ENCODE measurements around the gene AUTS2. TPM values are rescaled to one million over a fixed set of nuclear protein-coding genes. Genes with fewer than 3 reads are reported as not detected.

AUTS2 gene
- total and polyA plus RNA-seq, 4 donors = 4.9 to 24.4 (median 7.0) TPM

- H3K36me3 ChIP-seq (ENCODE audit: control insufficient read depth in 4 of 4, insufficient read depth in 3 of 4, low read depth in 1 of 4, low read length in 3 of 4) = no peaks in the 10 kb centered on the region
- H3K27ac ChIP-seq (ENCODE audit: low read depth in 1 of 2, low read length in 2 of 2) = no peak overlapping the region
- no peaks in the 10 kb centered on the region for H3K4me1 ChIP-seq (ENCODE audit: control insufficient read depth in 4 of 4, insufficient read depth in 4 of 4, low read length in 3 of 4)
- WGBS = 76% methylated on average over 1 of the region's 1 CpG
- H3K9ac ChIP-seq (ENCODE audit: low read depth in 1 of 2, low read length in 2 of 2) = no peak overlapping the region
- no peaks in the 10 kb centered on the region for H3K27me3 ChIP-seq (ENCODE audit: control insufficient read depth in 4 of 4, insufficient read depth in 4 of 4, low read length in 3 of 4)
- TF ChIP-seq ZBTB33 (IDR thresholded peaks at IDR 0.05) (no peak), REST (IDR thresholded peaks at IDR 0.05) (no peak), FOXA2 (IDR thresholded peaks at IDR 0.05) (no peak), GABPA (IDR thresholded peaks at IDR 0.05 in 1 of 2, conservative IDR thresholded peaks at IDR 0.05 in 1 of 2) (no peak), MAX (IDR thresholded peaks at IDR 0.05) (no peak), HNF4A (conservative IDR thresholded peaks at IDR 0.05) (no peak), ATF3 (IDR thresholded peaks at IDR 0.05) (no peak), TAF1 (conservative IDR thresholded peaks at IDR 0.05) (no peak), EGR1 (IDR thresholded peaks at IDR 0.05; ENCODE audit: low read depth in 2 of 2) (no peak), RXRA (IDR thresholded peaks at IDR 0.05) (no peak), SP1 (IDR thresholded peaks at IDR 0.05) (no peak)
- DNase-seq (ENCODE audit: low spot score) = no peak
- no peak overlapping the region for H3K4me3 ChIP-seq (ENCODE audit: low read depth in 1 of 3, low read length in 3 of 3)
- no peaks in the 10 kb centered on the region for H3K9me3 ChIP-seq (ENCODE audit: control insufficient read depth in 4 of 4, low read length in 3 of 4)
Observed at GRCh38 chr7:70132852-70133690, 534.8 kb downstream of the AUTS2 start.

GRCh38 chr7:70134029-70134770, 535.9 kb downstream of the AUTS2 start:
- no peaks in the 10 kb centered on the region for H3K36me3 ChIP-seq (ENCODE audit: control insufficient read depth in 4 of 4, insufficient read depth in 3 of 4, low read depth in 1 of 4, low read length in 3 of 4)
- DNase-seq (ENCODE audit: low spot score) = no peak
- TF ChIP-seq TAF1 (conservative IDR thresholded peaks at IDR 0.05) (no peak), FOXA2 (IDR thresholded peaks at IDR 0.05) (no peak), RAD21 (IDR thresholded peaks at IDR 0.05) (no peak), EGR1 (IDR thresholded peaks at IDR 0.05; ENCODE audit: low read depth in 2 of 2) (no peak), GABPA (IDR thresholded peaks at IDR 0.05 in 1 of 2, conservative IDR thresholded peaks at IDR 0.05 in 1 of 2) (no peak), REST (IDR thresholded peaks at IDR 0.05) (no peak), ZBTB33 (IDR thresholded peaks at IDR 0.05) (no peak), ATF3 (IDR thresholded peaks at IDR 0.05) (no peak), JUND (IDR thresholded peaks at IDR 0.05) (no peak), MAX (IDR thresholded peaks at IDR 0.05) (no peak), YY1 (IDR thresholded peaks at IDR 0.05) (no peak)

More at GRCh38 chr7:70134029-70134770, 535.9 kb downstream of the AUTS2 start:
- Histone ChIP-seq H3K9me3 (ENCODE audit: control insufficient read depth in 4 of 4, low read length in 3 of 4) (no peaks in the 10 kb centered on the region), H3K4me1 (ENCODE audit: control insufficient read depth in 4 of 4, insufficient read depth in 4 of 4, low read length in 3 of 4) (no peaks in the 10 kb centered on the region), H3K4me3 (ENCODE audit: low read depth in 1 of 3, low read length in 3 of 3) (no peak overlapping the region), H3K27ac (ENCODE audit: low read depth in 1 of 2, low read length in 2 of 2) (no peak overlapping the region), H3K9ac (ENCODE audit: low read depth in 1 of 2, low read length in 2 of 2) (no peak overlapping the region), H3K27me3 (ENCODE audit: control insufficient read depth in 4 of 4, insufficient read depth in 4 of 4, low read length in 3 of 4) (no peaks in the 10 kb centered on the region)
- 75% methylated on average over 8 of the region's 8 CpGs for WGBS
